Keratinocyte (primary cell): ENCODE results near the gene FAM107B. TPM values are rescaled to one million over a fixed set of nuclear protein-coding genes. Genes with fewer than 3 reads are reported as not detected.

Source experiments
- DNase-seq: peaks from one replicate; pipeline ENCODE4 v3.0.0-alpha.2; 2011; ENCODE audit warnings: low read depth, missing footprints, low spot score
- FAIRE-seq: peaks from 2 replicates; lab custom pipeline; 2011; peaks lifted over from hg19 to GRCh38; lab: Jason Lieb, UNC
- H2AFZ ChIP-seq: 2 replicates; pipeline ENCODE4 v1.6.0; 2012; ENCODE audit warnings: low read length, control low read depth, inconsistent platforms; ENCODE audit not compliant: control insufficient read depth
- H3K27ac ChIP-seq: 2 replicates; pipeline ENCODE4 v1.5.1; 2011; ENCODE audit warnings: low read length; ENCODE audit not compliant: control insufficient read depth, insufficient read depth
- H3K27me3 ChIP-seq: 3 replicates; pipeline ENCODE4 v1.6.0; 2011; ENCODE audit warnings: low read length; ENCODE audit not compliant: control insufficient read depth, insufficient read depth; ENCODE audit errors: extremely low read depth
- H3K36me3 ChIP-seq, 2 experiments: 2 replicates in 1 of 2; 3 replicates in 1 of 2; pipeline ENCODE4 v1.5.1; 2011; ENCODE audit warnings: low read length in 2 of 2, mild to moderate bottlenecking in 1 of 2; ENCODE audit not compliant: control insufficient read depth in 2 of 2, insufficient read depth in 2 of 2; ENCODE audit errors: extremely low read depth in 1 of 2
- H3K4me1 ChIP-seq: 3 replicates; pipeline ENCODE4 v1.5.1; 2011; ENCODE audit warnings: low read length; ENCODE audit not compliant: control insufficient read depth, insufficient read depth; ENCODE audit errors: extremely low read depth
- H3K4me2 ChIP-seq: 3 replicates; pipeline ENCODE4 v1.6.0; 2011; ENCODE audit warnings: low read depth, low read length; ENCODE audit not compliant: control insufficient read depth, insufficient read depth; ENCODE audit errors: extremely low read depth
- H3K4me3 ChIP-seq, 3 experiments: fragments of 200-600 bp in 1 of 3; sonication (generic) in 1 of 3; 2 replicates in 2 of 3; 3 replicates in 1 of 3; pipeline ENCODE4 v1.5.1; 2011 to 2016; ENCODE audit warnings: low read length in 3 of 3, mild to moderate bottlenecking in 3 of 3, control low read depth in 2 of 3, inconsistent platforms in 1 of 3, low read depth in 1 of 3, mixed read lengths in 1 of 3, mixed run types in 1 of 3, moderate library complexity in 1 of 3; ENCODE audit not compliant: control insufficient read depth in 2 of 3, insufficient read depth in 2 of 3; ENCODE audit errors: extremely low read depth in 1 of 3
- H3K79me2 ChIP-seq: 2 replicates; pipeline ENCODE4 v1.6.0; 2012; ENCODE audit warnings: low read length; ENCODE audit not compliant: control insufficient read depth, insufficient read depth
- H3K9ac ChIP-seq: 3 replicates; pipeline ENCODE4 v1.6.0; 2011; ENCODE audit warnings: low read length; ENCODE audit not compliant: control insufficient read depth, insufficient read depth; ENCODE audit errors: extremely low read depth
- H3K9me1 ChIP-seq: 3 replicates; pipeline ENCODE4 v1.6.0; 2011; ENCODE audit warnings: low read length; ENCODE audit not compliant: control insufficient read depth, insufficient read depth; ENCODE audit errors: extremely low read depth
- H3K9me3 ChIP-seq: 2 replicates; pipeline ENCODE4 v1.5.1; 2012; ENCODE audit warnings: low read depth, low read length; ENCODE audit not compliant: control insufficient read depth
- H4K20me1 ChIP-seq: 3 replicates; pipeline ENCODE4 v1.6.0; 2011; ENCODE audit warnings: low read length; ENCODE audit not compliant: control insufficient read depth, insufficient read depth; ENCODE audit errors: extremely low read depth
- EZH2 ChIP-seq: IDR thresholded peaks from one replicate; pipeline ENCODE4 v1.6.1; 2012; ENCODE audit warnings: inconsistent platforms, mild to moderate bottlenecking, low read length, moderate library complexity
- dilution Hi-C: fragments of 300-500 bp; cut with MboI; formaldehyde crosslinking; loops from one replicate; pipeline ENCODE4 v1.7.0; 2020; ENCODE audit warnings: low sequenced_read_pairs; ENCODE audit not compliant: extremely low pct_ligation_motif_present
- polyA plus RNA-seq, 5 experiments: library from polyadenylated mRNA; depleted of rRNA in 3 of 5; stranded (reverse) in 3 of 5; stranded (forward) in 1 of 5; unstranded in 1 of 5; fragments of >200 nt; gene quantifications; 1 replicate in 1 of 5; 2 replicates in 3 of 5; 3 replicates in 1 of 5; pipeline versions ENCODE4 v1.2.1 to v1.2.3, GENCODE V29; 2011 to 2012; ENCODE audit warnings: missing spikeins in 2 of 5, low read depth in 1 of 5, low replicate concordance in 1 of 5
- TF ChIP-seq, protein P1 (sequence below), 3 experiments: IDR thresholded peaks in 1 of 3; conservative IDR thresholded peaks in 1 of 3; optimal IDR thresholded peaks in 1 of 3; 2 replicates in 2 of 3; 3 replicates in 1 of 3; pipeline versions ENCODE3 to v1.5.1; 2011; ENCODE audit warnings: low read length in 3 of 3, mild to moderate bottlenecking in 3 of 3, moderate library complexity in 2 of 3, control low read depth in 1 of 3, inconsistent platforms in 1 of 3; ENCODE audit not compliant: insufficient read depth in 2 of 3; ENCODE audit errors: extremely low read depth in 1 of 3

FAM107B gene
- polyA plus RNA-seq, 1 donor (not counting 4 experiments of a cell fraction or from before 2014, with no cell fraction given) = 8.7 TPM

DNA sequence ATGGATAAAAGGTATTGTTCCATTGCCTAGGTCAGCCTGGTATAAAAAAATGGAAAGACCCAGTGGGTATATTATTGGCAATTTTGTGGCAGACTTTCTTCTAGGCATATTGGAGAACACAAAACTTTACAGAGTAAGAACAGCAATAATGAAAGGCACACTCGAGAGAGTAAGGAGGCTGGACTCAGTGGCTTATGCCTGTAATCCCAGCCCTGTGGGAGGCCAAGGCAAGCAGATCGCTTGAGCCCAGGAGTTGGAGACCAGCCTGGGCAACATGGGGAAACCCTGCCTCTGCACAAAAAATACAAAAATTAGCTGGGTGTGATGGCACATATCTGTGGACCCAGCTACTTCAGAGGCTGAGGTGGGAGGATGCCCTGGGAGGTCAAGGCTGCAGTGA is 158.2 kb downstream of the FAM107B start:
- dilution Hi-C loops = no loop called here
- FAIRE-seq (no peak), DNase-seq (no peak)
- no peak overlapping the region for H3K4me2 ChIP-seq
- H3K79me2 ChIP-seq = no peaks in the 10 kb centered on the region
- no peaks in the 10 kb centered on the region for H3K36me3 ChIP-seq
- H3K9ac ChIP-seq = no peak overlapping the region
- H3K4me3 ChIP-seq = no peak overlapping the region
- no peaks in the 10 kb centered on the region for H3K9me1 ChIP-seq
- TF ChIP-seq, protein P1, sequence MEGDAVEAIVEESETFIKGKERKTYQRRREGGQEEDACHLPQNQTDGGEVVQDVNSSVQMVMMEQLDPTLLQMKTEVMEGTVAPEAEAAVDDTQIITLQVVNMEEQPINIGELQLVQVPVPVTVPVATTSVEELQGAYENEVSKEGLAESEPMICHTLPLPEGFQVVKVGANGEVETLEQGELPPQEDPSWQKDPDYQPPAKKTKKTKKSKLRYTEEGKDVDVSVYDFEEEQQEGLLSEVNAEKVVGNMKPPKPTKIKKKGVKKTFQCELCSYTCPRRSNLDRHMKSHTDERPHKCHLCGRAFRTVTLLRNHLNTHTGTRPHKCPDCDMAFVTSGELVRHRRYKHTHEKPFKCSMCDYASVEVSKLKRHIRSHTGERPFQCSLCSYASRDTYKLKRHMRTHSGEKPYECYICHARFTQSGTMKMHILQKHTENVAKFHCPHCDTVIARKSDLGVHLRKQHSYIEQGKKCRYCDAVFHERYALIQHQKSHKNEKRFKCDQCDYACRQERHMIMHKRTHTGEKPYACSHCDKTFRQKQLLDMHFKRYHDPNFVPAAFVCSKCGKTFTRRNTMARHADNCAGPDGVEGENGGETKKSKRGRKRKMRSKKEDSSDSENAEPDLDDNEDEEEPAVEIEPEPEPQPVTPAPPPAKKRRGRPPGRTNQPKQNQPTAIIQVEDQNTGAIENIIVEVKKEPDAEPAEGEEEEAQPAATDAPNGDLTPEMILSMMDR (optimal IDR thresholded peaks at IDR 0.05 in 1 of 3, IDR thresholded peaks at IDR 0.05 in 1 of 3, conservative IDR thresholded peaks at IDR 0.05 in 1 of 3; ENCODE audit: extremely low read depth in 1 of 3, insufficient read depth in 2 of 3, low read length in 3 of 3) = no peak
- TF ChIP-seq EZH2 = no peak
- H4K20me1 ChIP-seq = no peaks in the 10 kb centered on the region
- no peaks in the 10 kb centered on the region for H3K9me3 ChIP-seq
- no peak overlapping the region for H2AFZ ChIP-seq
- H3K27ac ChIP-seq = no peak overlapping the region
- no peaks in the 10 kb centered on the region for H3K27me3 ChIP-seq
- peaks cover 15% of the 10 kb centered on the region for H3K4me1 ChIP-seq

DNA sequence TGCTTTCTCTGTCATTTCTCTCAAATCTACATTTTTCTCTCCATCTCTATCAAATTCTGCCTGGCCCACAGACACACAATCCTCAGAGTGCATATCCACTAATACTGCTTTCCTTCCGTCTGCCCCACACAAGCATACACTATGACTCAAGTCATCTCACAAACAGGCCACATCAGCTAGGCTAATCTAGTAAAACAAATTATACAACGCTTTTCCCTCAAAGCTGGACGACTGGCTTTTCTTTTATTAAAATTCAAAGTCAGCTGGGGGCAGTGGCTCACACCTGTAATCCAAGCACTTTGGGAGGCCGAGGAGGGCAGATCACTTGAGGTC is 161.1 kb downstream of the FAM107B start:
- H3K9ac ChIP-seq = no peak overlapping the region
- H3K36me3 ChIP-seq = no peaks in the 10 kb centered on the region
- no peak for DNase-seq
- H3K4me1 ChIP-seq = peaks cover 15% of the 10 kb centered on the region
- H3K4me2 ChIP-seq = no peak overlapping the region
- no peak overlapping the region for H3K27ac ChIP-seq
- FAIRE-seq = no peak
- no peaks in the 10 kb centered on the region for H3K9me1 ChIP-seq
- no peak for TF ChIP-seq EZH2
- TF ChIP-seq, protein P1 (optimal IDR thresholded peaks at IDR 0.05 in 1 of 3, IDR thresholded peaks at IDR 0.05 in 1 of 3, conservative IDR thresholded peaks at IDR 0.05 in 1 of 3; ENCODE audit: extremely low read depth in 1 of 3, insufficient read depth in 2 of 3, low read length in 3 of 3) = no peak
- H3K9me3 ChIP-seq = no peaks in the 10 kb centered on the region
- no peaks in the 10 kb centered on the region for H4K20me1 ChIP-seq
- dilution Hi-C loops = no loop called here
- H3K4me3 ChIP-seq = no peak overlapping the region
- H3K27me3 ChIP-seq = no peaks in the 10 kb centered on the region
- no peaks in the 10 kb centered on the region for H3K79me2 ChIP-seq
- no peak overlapping the region for H2AFZ ChIP-seq
